ENCODE measurements around the gene PRDX6.
"Not testable (repeated sequence)": the region's sequence is repeated elsewhere in the genome, so short reads cannot be mapped to it uniquely, and the experiment has no call there.

- TF ChIP-seq, protein P1, sequence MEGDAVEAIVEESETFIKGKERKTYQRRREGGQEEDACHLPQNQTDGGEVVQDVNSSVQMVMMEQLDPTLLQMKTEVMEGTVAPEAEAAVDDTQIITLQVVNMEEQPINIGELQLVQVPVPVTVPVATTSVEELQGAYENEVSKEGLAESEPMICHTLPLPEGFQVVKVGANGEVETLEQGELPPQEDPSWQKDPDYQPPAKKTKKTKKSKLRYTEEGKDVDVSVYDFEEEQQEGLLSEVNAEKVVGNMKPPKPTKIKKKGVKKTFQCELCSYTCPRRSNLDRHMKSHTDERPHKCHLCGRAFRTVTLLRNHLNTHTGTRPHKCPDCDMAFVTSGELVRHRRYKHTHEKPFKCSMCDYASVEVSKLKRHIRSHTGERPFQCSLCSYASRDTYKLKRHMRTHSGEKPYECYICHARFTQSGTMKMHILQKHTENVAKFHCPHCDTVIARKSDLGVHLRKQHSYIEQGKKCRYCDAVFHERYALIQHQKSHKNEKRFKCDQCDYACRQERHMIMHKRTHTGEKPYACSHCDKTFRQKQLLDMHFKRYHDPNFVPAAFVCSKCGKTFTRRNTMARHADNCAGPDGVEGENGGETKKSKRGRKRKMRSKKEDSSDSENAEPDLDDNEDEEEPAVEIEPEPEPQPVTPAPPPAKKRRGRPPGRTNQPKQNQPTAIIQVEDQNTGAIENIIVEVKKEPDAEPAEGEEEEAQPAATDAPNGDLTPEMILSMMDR (IDR thresholded peaks at IDR 0.05; ENCODE audit: insufficient read depth, low read depth, low read length) = not testable (repeated sequence)
- TF ChIP-seq EZH2 (IDR thresholded peaks at IDR 0.05; ENCODE audit: insufficient read depth, low read length) = not testable (repeated sequence)
Measured at GRCh38 chr1:173462666-173463065, 14.5 kb upstream of the PRDX6 start.

Data from astrocyte (in vitro differentiated cells and primary cell).